NT2/D1 (cell line): ENCODE measurements around the gene POMT1.

Experiments used
- SUZ12 ChIP-seq: IDR thresholded peaks from 2 replicates; pipeline ENCODE4 v1.6.1; 2011; ENCODE audit not compliant: insufficient read length, insufficient read depth; ENCODE audit errors: extremely low read depth
- YY1 ChIP-seq: IDR thresholded peaks from 2 replicates; pipeline ENCODE4 v1.6.1; 2011; ENCODE audit not compliant: insufficient read length, insufficient read depth

DNA sequence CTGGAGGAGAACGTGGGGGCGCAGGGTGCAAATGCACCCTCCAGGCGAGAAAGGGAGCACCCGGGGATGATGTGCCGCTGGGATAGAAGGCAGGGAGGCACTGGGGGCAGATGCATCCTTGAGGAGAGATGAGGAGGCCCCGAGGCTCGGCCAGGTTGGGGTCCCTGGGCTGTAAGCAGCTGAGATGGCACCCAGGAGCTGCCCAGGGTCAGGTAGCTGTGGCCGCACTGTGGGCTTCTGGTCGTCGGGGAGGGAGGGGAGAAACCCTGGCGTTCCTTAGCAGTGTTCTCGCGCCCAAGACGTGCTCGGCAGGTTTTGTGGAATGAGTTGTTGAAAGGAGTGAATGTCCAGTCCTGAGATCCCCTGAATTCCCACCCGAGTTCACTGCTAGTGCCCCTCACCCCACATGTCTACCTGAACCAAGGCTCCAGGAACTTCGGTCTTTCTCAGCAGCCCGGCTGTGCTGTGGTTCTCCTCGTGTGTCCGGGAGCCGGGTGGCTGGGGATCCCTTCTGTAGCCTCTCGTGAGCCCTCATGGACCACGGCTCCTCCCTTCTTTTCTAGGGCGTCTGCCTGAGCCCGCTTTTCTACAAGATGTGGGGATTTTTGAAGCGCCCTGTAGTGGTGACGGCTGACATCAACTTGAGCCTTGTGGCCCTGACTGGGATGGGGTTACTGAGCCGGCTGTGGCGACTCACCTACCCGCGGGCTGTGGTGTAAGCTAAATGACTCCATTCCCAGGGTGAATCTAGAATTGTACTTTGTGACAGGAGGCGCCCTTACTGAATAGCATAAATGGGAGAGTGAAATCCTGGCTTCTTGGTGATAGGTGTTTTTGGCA, 1.1 kb downstream of the POMT1 start:
- TF ChIP-seq SUZ12: no peak
- no peak for TF ChIP-seq YY1
